PFSK-1 (cell line): ENCODE data around the gene LRRD1.

Experiments used
- POLR2AphosphoS5 ChIP-seq: IDR thresholded peaks from 2 replicates; pipeline ENCODE4 v1.6.1; 2012; ENCODE audit warnings: low read depth, mild to moderate bottlenecking, control low read depth, low read length, moderate library complexity
- REST ChIP-seq, 2 experiments: IDR thresholded peaks; 2 replicates each; pipeline versions ENCODE4 v1.6.1 to v1.8.0; 2011 to 2012; ENCODE audit warnings: low read depth in 2 of 2, low read length in 2 of 2, control low read depth in 1 of 2, inconsistent platforms in 1 of 2, mild to moderate bottlenecking in 1 of 2, moderate library complexity in 1 of 2; ENCODE audit not compliant: insufficient read depth in 1 of 2

- TF ChIP-seq REST (IDR thresholded peaks at IDR 0.05; ENCODE audit: insufficient read depth in 1 of 2, low read depth in 2 of 2, low read length in 2 of 2) = no peak
- TF ChIP-seq POLR2AphosphoS5 = no peak
Measured at GRCh38 chr7:92221766-92222165, 42.8 kb upstream of the LRRD1 start.
